Breast epithelium (tissue), 3 donors: ENCODE measurements around the gene FDX2.

Experiments
- CTCF ChIP-seq, 3 donors: fragments of 450-650 bp; IDR thresholded peaks; one replicate each; pipeline ENCODE4 v1.5.1; 2016 to 2017; ENCODE audit warnings: antibody characterized with exemption in 3 of 3, mild to moderate bottlenecking in 3 of 3, moderate library complexity in 3 of 3
- POLR2A ChIP-seq: fragments of 450-650 bp; IDR thresholded peaks from one replicate; pipeline ENCODE4 v1.6.1; 2016; ENCODE audit warnings: antibody characterized with exemption, mild to moderate bottlenecking, moderate library complexity

DNA sequence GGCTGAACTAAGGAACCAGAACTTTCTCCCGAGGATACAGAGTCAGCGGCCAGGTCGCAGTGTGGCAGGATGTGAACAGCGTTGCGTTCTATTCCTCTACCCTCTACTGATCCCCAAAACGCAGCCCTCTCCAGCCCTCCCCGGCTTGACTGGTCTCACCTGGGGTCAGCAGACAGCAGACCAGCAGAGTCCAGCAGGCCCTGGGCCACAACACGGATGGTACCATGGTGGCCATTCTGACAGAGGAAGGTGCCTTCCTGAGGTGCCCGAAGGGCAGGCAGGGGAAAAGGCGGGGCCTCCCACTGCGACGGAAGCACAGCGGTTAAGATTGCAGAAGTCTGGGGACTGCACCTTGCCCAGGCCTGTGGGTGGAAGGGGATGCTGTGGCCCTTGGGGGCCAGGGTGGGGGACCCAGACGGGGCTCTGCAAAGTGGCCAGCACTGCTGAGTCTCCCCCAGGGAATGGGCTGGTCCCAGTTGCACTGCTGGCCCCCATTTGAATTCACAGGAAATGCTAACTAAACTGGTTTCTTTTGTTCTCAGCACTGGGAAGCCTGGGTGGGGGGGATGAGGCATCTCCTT lies 23.7 kb upstream of the FDX2 start, which contains the start of gene ICAM3:
- TF ChIP-seq CTCF (IDR thresholded peaks at IDR 0.05): no peak
- no peak for TF ChIP-seq POLR2A
